Measurements from ENCODE around the gene LYPD6B.

Gene LYPD6B

DNA sequence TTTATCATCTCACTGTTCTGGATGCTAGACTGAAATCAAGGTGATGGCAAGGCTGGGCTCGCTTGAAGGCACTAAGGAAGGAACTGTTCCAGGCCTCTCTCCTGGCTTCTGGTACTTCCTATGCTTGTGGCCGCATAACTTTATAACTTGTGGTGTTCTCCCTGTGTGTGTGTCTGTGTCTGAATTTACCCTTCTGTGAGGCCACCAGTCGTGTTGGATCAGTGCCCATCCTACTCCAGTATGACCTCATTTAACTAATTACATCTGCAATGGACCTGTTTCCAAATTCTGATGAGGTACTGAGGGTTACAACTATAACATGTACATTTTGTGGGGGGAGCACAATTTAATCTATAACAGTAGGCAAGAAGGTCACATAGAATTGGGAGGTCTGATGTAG, 41.6 kb downstream of the LYPD6B start:
- DNase-seq: no peak

DNA sequence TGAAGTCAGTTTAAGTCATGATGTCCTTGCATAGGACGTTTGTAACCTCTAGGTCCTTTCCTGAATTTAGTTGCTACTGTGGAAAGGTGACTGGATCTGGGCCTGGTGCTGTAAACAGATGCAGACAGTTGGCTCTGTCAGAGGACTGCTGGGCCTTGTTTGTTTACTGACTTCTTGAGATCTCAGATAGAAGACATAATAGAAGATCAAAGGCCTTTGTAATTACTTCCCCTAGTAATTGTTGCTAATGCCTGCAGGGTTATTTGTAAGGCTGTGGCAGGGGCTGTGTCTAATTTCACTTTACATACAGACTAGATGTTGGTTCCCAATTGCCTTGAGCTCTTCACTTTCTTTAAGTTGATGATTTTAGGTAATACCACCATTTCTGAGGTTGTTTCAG, 42.5 kb downstream of the LYPD6B start:
- no peak for DNase-seq

DNA sequence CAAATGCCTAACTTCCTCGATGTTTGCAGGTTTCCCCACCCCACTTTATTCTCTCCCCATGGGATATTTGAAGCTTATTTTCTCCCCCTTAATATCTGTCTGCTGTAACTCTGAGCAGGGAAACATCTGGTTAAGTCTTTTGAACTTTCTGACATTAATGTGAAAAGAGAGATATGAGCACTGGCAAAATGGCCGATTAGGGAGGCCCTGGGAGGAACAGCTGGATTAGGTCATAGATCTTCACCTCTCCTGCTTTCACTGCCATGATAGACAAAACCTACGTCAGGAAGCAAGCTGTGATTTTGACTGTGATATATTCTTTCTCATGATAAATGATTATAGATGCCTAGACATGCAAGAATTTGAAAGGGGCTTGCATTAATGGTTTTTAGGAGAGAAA, 43.6 kb downstream of the LYPD6B start:
- DNase-seq: no peak

DNA sequence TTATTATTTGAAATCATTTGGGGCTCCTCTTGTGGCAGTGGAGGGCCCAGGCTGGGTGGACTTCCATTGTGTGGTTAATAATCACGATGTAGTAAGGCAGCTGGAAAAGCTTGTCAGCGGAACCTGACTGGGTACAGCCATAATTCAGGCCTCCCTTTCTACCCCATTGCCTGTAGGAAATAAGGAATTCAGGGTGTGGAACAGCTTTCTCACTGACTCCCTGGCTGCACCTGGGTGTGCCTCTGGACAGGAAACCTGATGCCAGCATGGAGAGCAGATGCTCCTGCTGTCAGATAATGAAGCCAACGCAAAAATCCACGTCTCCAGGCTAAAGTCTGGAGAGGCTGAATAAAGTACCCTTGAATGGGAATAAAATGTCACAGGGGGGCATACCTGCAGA, 44.2 kb downstream of the LYPD6B start:
- DNase-seq: no peak

DNA sequence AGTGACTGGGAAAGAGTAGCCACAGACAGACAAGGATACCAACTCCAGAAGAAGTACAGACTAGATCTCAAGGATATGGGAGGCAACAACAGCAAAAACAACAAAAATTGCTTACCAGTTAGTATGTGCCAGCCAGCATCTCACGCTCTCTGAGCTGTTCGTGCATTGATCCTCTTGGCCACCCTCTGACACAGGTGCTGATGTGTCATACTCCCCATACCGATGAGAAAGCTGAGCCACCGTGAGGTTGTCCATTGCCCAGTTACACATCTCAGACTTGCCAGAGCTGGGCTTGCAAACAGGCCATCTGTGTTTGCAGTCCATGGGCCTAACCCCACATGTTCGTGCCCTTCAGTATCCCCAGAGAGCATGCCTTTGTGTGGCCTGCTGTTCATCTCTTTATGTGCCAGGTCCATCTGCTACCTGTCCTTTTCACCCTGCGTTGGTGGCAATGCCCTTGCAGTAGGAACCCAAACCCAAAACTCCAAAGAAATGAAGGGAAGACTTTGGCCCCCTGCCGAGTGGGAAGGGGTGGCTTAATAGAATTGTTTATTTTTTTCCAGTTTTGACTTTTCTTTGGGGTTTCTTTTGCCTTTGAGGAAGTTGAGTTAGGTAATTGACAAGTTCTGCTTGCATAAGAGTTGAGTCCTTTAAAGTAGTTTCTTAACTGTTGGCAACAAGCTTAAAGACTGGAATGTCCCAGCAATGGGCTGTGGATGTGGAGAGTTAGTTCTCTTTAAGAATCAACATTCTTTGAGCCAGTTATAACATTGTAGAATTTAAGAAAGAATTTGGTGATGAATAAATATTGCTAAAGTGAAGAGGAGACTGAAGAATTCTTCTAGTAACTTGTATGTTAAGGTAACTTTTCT, 46.7 kb downstream of the LYPD6B start:
- no peak for DNase-seq

DNA sequence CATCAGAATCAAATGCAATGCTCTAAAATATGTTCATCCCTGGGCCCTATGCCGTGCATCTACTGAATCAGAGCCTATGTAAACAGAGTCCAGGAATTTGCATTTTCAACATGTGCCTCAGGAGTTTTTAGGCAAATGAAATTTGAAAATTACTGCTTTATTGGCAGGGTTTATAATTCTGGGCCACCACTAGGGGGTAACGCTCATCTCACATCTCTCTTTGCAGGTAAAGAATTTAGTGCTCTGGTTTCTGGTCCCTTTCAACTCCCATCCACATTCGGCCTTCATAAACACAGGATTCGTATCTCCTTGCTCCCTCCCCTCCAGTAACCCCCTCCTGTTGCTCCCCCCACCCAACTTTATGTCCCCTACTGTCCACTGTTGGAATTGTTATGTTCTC, 49.3 kb downstream of the LYPD6B start:
- DNase-seq: no peak

DNA sequence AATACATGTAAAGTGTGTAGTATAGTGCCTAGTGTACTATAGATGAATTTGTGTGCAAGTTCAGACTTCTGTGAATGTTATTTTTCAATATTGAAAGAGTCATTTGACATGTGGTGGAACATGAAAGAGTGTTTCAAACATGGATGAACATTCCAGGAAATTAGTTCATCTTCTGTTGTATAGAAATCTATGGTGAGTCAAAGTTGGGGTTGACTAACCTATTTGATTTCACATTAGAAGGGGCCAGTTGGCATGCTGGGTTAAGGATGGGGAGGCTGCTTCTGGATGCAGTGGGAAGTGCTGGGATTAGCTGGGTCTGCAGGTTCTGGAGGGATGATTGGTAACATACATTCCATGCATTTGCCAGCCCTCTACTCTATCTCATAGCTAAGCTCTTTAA, 50.6 kb downstream of the LYPD6B start:
- no peak for DNase-seq

DNA sequence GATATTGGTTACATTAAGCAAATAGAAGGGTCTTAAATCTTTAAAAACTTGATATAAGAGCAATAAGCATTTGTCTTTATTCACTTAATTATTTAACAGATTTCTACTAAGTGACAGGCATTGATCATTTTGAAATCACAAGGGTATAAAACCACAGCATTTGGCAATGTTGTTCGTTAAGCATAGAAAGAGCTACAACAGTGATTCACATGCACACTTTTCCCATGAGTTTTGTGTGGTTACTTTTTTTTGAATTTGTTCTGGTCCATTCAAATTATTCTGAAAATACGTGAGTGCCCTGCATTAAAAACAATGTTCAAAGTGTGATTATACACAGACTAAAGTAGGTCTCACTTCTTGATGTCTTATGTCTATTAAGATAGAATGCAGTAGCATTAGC, 52.2 kb downstream of the LYPD6B start:
- DNase-seq: no peak

DNA sequence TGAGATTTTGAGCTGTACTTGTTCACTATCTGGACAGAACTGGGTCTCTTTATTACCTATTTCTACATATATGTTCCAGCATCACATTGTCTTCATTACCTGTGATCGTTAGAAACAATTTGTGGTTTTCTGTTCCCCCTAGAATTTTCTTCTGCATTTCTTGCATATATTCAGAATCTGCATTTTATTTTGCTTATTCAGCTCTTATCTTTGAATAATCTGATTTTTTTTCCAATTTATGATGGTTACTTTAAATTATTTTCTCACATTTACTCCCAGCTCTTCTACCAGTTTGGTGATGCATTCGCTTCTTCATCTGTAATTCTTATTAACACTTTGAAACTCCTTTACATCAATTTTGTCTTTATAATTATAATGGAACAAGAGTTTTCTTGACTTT, 55.1 kb downstream of the LYPD6B start:
- no peak for DNase-seq

DNA sequence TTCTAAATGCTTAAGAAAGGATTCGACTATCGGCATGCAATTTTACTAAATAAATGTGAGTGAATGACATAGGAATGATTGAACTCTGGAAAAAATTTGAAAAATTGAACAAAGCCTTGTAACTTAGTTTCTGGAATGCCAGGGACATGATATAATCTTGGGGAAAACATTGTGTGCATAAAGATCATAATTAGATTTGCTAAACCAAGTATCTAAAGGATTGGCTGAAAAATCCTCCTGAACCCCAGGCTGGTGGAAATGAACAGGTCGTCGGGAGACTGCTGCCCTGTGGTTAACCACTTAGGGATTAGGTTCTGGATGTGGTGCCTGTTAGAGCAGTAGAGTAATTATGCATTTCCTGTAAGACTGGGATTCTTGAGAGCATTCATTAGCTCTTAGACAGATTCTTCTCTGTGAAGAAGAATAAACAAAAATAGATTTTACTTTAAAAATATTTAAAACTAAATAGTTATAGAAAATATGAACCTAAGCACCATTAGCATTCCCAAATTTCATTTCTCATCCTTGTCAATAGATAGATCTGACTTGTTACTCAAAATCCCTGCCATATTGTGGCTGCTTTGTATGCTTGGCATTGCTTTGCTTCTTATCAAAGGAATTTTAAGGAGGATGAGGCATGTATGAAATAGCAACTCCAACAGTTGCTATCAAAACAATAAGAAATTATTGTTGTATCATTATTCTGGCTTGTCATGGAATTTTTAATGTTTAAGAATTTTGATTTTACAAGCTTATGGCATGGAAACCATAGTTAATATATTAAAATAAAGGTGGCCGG, 55.9 kb downstream of the LYPD6B start:
- DNase-seq: no peak

DNA sequence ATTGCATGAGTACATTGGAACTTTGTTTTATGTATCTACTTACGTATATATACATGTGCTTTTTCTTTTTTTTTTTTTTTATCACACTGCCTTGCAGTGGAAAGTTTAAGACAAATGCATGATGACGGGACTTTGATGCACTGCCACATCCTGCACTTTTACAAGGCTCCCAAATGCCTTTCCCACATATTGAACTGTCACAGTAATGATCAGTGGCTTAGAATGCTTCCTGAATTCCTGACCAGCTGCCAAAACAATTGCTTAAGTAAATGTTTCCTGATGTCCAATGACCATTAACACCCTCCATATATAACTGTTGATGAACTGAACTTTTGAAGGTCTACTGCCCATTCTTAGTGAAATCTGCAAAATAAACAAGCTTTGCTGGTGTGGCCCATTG, 60.2 kb downstream of the LYPD6B start:
- no peak for DNase-seq

DNA sequence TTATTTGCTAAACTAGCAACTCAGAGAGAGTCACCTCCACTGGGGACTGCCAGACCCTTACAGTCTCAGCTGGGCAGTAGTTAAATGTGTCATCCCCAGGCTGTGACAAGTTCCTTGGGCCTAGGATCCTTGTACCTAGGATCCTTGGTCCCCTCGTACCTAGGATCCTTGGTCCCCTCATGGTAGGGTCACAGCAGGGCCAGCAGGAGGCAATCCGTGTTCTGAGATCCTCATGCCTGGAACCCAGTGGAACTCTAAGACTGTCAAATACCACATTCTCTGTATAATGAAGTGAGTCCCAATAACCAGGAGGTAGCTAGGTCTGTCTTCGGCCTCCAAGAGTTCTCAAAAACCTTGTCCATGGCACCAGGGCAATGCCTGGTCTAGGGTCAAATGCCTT, 60.8 kb downstream of the LYPD6B start:
- DNase-seq: no peak

DNA sequence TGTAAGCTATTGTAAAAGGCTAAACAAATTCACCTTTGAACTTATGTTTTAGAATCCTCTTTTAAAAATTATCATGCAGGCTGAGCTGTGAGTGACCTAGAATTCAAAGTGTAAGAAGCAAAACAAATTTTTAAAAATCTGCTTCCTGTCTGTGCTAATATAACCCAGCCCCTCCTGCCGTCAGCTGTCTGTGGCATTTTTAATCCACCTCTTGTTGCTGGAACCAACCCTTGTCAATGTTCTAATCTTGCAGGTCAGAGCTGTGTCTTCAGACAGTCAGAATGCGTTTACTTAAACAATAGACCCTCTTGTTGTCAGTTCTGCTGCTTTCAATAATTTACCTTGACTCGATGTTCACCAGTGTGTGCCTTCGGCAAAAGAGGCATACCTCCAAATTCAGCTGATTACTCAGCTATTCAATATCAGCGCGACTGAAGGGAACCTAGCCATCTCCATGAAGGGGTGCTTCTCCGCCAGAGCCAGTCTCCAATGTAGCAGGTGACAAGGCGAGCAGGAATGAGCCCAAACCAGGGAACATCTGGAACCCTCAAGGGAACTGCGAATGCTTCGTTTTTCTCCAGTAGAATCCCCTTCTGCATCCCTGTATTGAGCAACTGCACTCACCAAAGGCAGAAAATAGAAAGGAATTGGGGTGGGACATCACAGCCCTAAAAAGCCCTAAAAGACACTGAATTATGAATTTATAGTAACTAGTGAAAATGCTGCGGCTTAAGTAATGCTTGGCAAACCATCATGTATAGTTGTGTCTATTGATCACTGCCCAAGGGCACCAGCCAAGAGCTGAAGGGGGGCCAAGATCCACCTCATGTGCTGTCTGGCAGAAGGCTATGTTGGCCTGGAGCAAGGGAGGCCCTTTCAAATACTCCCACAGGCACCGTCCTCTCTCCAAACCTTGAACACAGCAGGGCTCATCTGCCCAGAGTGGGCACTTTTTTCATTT, 62.5 kb downstream of the LYPD6B start:
- DNase-seq: no peak

DNA sequence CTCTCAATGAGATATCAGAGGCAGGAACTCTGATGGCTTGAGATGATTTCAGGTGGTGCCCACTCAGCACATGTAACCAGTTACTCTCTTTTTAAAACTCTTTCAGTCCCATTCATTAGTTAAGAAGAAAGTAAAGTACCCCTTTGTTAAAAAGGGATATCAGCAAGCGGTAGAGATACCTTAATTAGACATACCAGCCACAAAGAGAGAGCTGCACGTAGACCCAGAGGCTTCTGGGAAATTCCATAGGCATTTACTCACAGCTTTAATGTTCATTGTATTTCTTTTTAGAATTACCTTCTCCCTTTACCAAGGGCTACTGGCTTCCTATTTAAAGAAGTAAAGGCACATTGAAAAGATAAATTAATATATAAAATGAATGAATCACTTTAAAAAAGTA, 63.3 kb downstream of the LYPD6B start:
- no peak for DNase-seq

DNA sequence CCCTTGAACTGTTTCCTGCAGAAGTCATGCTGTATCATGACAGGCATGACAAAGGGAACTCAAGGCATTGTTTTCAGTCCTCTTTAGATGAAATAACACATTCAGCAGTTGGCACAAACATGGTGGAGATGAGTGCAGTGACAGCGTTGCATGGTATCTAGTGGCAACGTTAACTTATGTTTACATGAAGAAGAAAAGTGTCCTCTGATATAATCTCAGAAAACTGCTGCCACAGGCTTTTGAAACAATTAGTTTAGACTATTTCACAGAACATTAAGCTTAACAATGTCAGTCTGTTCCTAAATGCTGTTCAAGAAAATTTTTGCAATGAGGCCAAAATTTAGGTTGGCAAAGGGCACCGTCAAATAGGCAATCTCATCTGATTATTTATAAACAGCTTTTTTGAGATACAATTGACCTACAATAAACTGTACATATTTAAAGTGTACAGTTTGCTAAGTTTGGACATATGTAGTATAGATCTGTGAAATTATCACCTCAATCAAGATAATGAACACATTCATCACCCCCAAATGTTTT, 64.7 kb downstream of the LYPD6B start:
- no peak for DNase-seq

DNA sequence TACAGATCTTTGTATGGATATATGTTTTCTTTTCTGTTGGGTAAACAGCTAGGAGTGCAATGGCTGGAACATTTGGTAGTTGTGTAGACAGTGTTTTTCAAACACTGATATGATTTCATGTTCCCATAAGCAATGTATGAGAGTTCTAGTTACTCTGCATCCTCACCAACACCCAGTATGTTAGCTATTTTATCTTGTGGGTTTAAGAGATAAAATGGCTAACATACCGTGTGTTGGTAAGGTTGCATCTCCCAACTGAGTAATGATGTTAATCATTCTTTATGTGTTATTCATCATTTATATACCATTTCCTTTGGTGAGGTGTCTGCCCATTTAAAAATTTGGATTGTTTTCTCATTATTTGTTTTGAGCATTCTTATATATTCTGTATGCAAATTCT, 65.7 kb downstream of the LYPD6B start:
- no peak for DNase-seq

DNA sequence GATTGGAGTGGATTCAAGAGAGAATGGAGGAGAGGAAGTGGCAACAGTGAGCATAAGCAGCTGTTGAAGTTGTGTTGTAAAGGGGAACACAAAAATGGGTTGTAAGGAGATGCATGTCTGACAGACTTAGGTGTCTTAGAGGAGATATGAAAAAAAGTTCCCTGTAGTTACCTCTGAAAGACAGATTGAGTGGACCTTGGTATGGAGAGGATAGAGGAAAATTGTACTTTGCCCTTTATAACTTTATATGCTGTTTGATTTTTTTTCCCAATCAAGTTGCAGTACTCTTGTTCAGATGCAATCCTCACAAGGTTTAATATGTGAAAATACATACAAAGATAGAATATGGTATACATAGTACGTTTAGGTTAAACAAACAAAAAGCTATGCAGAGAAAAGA, 73.6 kb downstream of the LYPD6B start:
- DNase-seq: no peak

DNA sequence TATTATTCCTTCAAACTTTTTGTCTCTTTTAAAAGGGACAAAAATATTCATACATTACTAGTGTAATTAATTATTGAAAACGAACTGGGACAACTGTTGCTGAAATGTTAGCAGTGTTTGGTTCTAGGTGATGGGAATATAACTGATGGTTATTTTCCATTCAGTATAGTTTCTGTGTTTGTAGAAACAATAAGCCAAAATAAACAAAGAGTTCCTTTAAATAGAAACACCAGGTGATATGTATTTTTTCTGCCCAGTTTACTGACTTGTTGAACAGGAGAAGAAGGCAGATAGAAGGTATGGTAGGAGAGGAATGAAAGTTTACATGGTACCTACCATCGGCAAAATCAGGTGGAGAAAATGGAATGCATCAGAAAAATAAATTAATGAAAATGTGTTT, 74.2 kb downstream of the LYPD6B start:
- DNase-seq: no peak

DNA sequence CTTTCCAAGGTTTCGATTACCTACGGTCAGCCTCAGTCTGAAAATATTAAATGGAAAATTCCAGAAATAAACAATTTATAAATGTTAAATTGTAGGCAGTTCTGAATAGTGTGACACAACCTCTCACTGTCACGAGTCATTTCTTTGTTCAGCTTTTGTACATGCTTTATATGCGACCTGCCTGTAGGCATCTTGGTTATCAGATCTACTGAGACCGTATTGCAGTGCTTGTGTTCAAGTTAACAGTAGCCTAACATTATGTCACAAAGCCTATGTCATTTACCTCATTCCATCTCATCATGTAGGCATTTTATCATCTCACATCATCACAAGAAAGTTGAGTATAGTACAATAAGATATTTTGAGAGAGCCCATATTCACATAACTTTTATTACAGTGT, 77.3 kb downstream of the LYPD6B start:
- DNase-seq: no peak

DNA sequence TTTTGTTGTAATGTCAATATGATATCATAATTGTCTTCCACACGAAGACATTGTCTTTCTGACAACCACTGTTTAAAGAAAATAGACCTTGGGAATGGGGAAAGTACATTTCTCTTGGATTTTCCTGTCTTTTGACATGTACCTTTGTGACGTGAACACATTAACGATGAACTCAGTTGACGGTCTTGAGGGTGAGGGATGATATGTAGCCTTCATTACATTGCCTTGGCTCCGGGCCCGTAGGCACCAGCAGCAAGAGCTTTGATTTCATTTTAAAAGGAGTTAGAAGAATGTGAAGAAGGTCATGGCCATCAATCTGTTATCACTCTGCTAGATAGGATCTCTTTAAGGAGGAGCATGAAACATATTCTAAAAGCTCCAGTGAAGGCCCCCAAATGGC, 80.9 kb downstream of the LYPD6B start:
- DNase-seq: no peak

DNA sequence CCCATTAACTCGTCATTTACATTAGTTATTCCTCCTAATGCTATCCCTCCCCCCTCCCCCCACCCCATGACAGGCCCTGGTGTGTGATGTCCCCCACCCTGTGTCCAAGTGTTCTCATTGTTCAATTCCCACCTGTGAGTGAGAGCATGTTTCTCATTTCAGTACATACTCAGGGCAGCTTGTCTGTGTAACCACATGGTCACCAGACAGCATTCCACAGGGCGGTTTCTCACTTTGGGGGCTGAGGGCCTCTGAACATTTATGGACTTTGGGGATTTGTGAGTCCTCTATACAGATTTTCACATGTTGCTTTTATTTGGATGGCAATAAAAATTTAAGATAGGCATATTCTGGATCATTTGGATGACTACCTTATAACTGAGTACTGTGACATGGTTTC, 84.0 kb downstream of the LYPD6B start:
- DNase-seq: no peak

DNA sequence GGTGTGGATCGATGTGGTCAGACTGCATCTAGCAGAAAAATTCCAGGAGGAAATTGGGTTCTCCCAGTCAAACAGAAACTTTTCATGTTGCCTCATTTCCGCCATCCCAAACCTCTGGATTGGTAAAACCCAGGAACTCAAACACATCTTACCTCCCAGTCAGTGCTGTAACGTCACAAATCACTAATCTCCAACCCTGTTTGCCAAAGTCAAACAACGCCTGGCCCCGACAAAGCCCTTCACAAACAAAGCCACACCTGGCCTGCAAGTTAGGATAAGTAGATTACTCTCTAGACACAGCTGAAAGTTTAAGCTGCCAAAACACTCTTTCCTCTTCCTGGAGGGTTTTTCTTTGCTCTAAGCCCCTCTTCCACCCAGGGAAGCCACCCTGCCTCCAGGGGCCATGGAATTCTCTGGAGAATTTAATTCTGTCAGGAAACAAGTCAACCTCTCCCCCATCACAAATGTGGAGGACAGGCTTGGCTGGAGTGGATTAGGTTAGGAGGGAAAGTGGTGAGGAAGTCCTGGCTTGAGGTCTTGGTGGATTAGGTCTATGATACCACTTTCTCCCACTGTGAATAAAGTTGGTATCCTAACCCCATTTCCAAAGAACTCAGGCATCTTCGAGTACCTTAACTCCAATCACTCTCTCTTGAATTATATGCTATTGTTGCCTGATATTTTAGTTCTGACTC, 86.7 kb downstream of the LYPD6B start:
- no peak for DNase-seq
